K562 (cell line): ENCODE data around the gene TIMP2. TPM values are rescaled to one million over a fixed set of nuclear protein-coding genes. Genes with fewer than 3 reads are reported as not detected.

Source experiments
- ATAC-seq: fragments of 200-7000 bp; cut with Tn5 transposase; 3 replicates; pipeline ENCODE4 v1.9.1; 2020; ENCODE audit warnings: moderate library complexity
- BruUV-seq: library from RNA; stranded (reverse); fragments of 400-500 nt; replicated peaks from 2 replicates; lab custom pipeline; 2021; lab: Mats Ljungman, UMichigan
- CTCF ChIA-PET: fragments of 300-600 bp; formaldehyde crosslinking; extraction: SDS; loops from one replicate; lab custom pipeline; 2021; ENCODE audit warnings: low intra/inter-chr PET ratio; lab: Yijun Ruan, JAX
- POLR2A ChIA-PET: fragments of 300-600, 350-650 bp; sonication (Branson Sonifier 250); formaldehyde crosslinking; extraction: SDS; loops from one replicate; lab custom pipeline; 2021; ENCODE audit warnings: antibody characterized with exemption, inconsistent platforms; lab: Yijun Ruan, JAX
- DNase-seq, 4 experiments: peaks; one replicate each; pipeline versions ENCODE4 v3.0.0 to v3.0.0-alpha.2; 2011 to 2018; ENCODE audit warnings: low spot score in 3 of 4, mixed read lengths in 3 of 4; ENCODE audit errors: extremely low read depth in 1 of 4
- FAIRE-seq: peaks from 2 replicates; lab custom pipeline; 2011; peaks lifted over from hg19 to GRCh38; lab: Jason Lieb, UNC
- H2AFZ ChIP-seq: 2 replicates; pipeline ENCODE4 v1.6.0; 2011; ENCODE audit warnings: low read depth, low read length, control low read depth, inconsistent platforms
- H3K27ac ChIP-seq: fragments of 200-600 bp; 3 replicates; pipeline ENCODE4 v1.8.0; 2011; ENCODE audit warnings: low read depth, mild to moderate bottlenecking, control low read depth, inconsistent platforms, low read length, moderate library complexity, mixed read lengths; ENCODE audit errors: extremely low read depth
- H3K27me3 ChIP-seq, 2 experiments: fragments of 300-600 bp in 1 of 2; 2 replicates in 1 of 2; 3 replicates in 1 of 2; pipeline versions ENCODE4 v1.6.0 to v1.8.0; 2011; ENCODE audit warnings: inconsistent platforms in 2 of 2, low read length in 2 of 2, mild to moderate bottlenecking in 1 of 2, mixed read lengths in 1 of 2, moderate library complexity in 1 of 2; ENCODE audit not compliant: control insufficient read depth in 2 of 2, insufficient read depth in 2 of 2
- H3K36me3 ChIP-seq: fragments of 300-600 bp; 3 replicates; pipeline ENCODE4 v1.8.0; 2011; ENCODE audit warnings: mild to moderate bottlenecking, low read length, inconsistent platforms; ENCODE audit not compliant: control insufficient read depth, insufficient read depth
- H3K4me1 ChIP-seq, 2 experiments: fragments of 200-600 bp in 1 of 2; replicated peaks in 1 of 2; 2 replicates in 1 of 2; 3 replicates in 1 of 2; pipeline versions ENCODE4 v1.5.1 to v1.8.0; 2011; ENCODE audit warnings: inconsistent platforms in 2 of 2, low read length in 2 of 2, mild to moderate bottlenecking in 1 of 2, mixed read lengths in 1 of 2, moderate library complexity in 1 of 2; ENCODE audit not compliant: control insufficient read depth in 2 of 2, insufficient read depth in 2 of 2
- H3K4me2 ChIP-seq: 2 replicates; pipeline ENCODE4 v1.6.1; 2011; ENCODE audit warnings: low read length, control low read depth, inconsistent platforms, mixed read lengths; ENCODE audit not compliant: insufficient read depth
- H3K4me3 ChIP-seq: fragments of 200-600 bp; sonication (generic), shearing (Covaris generic); 2 replicates; pipeline ENCODE4 v1.5.1; 2016; ENCODE audit warnings: control low read depth, inconsistent platforms
- H3K79me2 ChIP-seq: fragments of 200-600 bp; 3 replicates; pipeline ENCODE4 v1.8.0; 2011; ENCODE audit warnings: low read length, inconsistent platforms; ENCODE audit not compliant: control insufficient read depth, insufficient read depth
- H3K9ac ChIP-seq, 2 experiments: 2 replicates each; pipeline versions ENCODE4 v1.6.0 to v1.6.1; 2011; ENCODE audit warnings: low read depth in 2 of 2, low read length in 2 of 2, control low read depth in 1 of 2, inconsistent platforms in 1 of 2, mild to moderate bottlenecking in 1 of 2, mixed read lengths in 1 of 2; ENCODE audit not compliant: insufficient read depth in 1 of 2
- H3K9me1 ChIP-seq: one replicate; pipeline ENCODE4 v1.6.0; 2011; ENCODE audit warnings: inconsistent platforms, mild to moderate bottlenecking, low read length, moderate library complexity; ENCODE audit not compliant: control insufficient read depth, insufficient read depth
- H3K9me3 ChIP-seq: replicated peaks from 2 replicates; pipeline ENCODE4 v1.5.1; 2011; ENCODE audit warnings: low read depth, low read length, inconsistent platforms; ENCODE audit not compliant: control insufficient read depth, insufficient read depth
- H4K20me1 ChIP-seq: replicated peaks from 2 replicates; pipeline ENCODE4 v1.6.1; 2011; ENCODE audit warnings: low read length, inconsistent platforms, mixed read lengths; ENCODE audit not compliant: control insufficient read depth, insufficient read depth
- BMI1 ChIP-seq: fragments of 150-350 bp; IDR thresholded peaks from 2 replicates; pipeline ENCODE4 v1.6.1; 2014; ENCODE audit warnings: low read length
- CTCF ChIP-seq, 3 experiments: IDR thresholded peaks in 2 of 3; conservative IDR thresholded peaks in 1 of 3; 2 replicates each; pipeline ENCODE4 v1.5.1; 2011 to 2012; ENCODE audit warnings: low read length in 3 of 3, mild to moderate bottlenecking in 3 of 3, control low read depth in 2 of 3, improper control_type of control experiment in 1 of 3, inconsistent platforms in 1 of 3, low read depth in 1 of 3, mixed read lengths in 1 of 3, moderate library complexity in 1 of 3; ENCODE audit not compliant: insufficient read depth in 2 of 3
- ILF3 ChIP-seq: fragments of 450-650 bp; IDR thresholded peaks from 2 replicates; pipeline ENCODE4 v1.6.1; 2018; ENCODE audit warnings: antibody characterized with exemption, mild to moderate bottlenecking, moderate library complexity, borderline replicate concordance
- MED1 ChIP-seq: sonication (generic); formaldehyde crosslinking; IDR thresholded peaks from 2 replicates; pipeline ENCODE4 v1.8.1; 2023; ENCODE audit warnings: missing genetic modification reagents, borderline replicate concordance
- RAD21 ChIP-seq, 2 experiments: fragments of 250-450 bp in 1 of 2; fragments of 450-650 bp in 1 of 2; sonication (Bioruptor Pico) in 1 of 2; formaldehyde crosslinking in 1 of 2; IDR thresholded peaks in 1 of 2; conservative IDR thresholded peaks in 1 of 2; 2 replicates each; pipeline versions ENCODE4 v1.4.0 to v1.8.0; 2020 to 2022; ENCODE audit warnings: mild to moderate bottlenecking in 2 of 2, moderate library complexity in 1 of 2
- SIN3B ChIP-seq: fragments of 450-650 bp; IDR thresholded peaks from 2 replicates; pipeline ENCODE4 v1.6.1; 2017; ENCODE audit warnings: low read depth, mild to moderate bottlenecking, moderate library complexity
- YY1 ChIP-seq, 3 experiments: IDR thresholded peaks; 2 replicates each; pipeline ENCODE4 v1.6.1; 2011; ENCODE audit warnings: low read length in 2 of 3, mild to moderate bottlenecking in 2 of 3, moderate library complexity in 2 of 3, borderline replicate concordance in 1 of 3, control low read depth in 1 of 3, low read depth in 1 of 3; ENCODE audit not compliant: insufficient read depth in 3 of 3, insufficient replicate concordance in 2 of 3, control insufficient read depth in 1 of 3, insufficient read length in 1 of 3; ENCODE audit errors: extremely low read depth in 1 of 3
- ZBTB1 ChIP-seq: sonication (generic); formaldehyde crosslinking; IDR thresholded peaks from 2 replicates; pipeline ENCODE4 v1.8.1; 2023; ENCODE audit warnings: missing genetic modification reagents, low read depth, mild to moderate bottlenecking, borderline replicate concordance
- ZBTB43 ChIP-seq: sonication (generic); formaldehyde crosslinking; IDR thresholded peaks from 2 replicates; pipeline ENCODE4 v1.8.0; 2023; ENCODE audit warnings: mild to moderate bottlenecking, missing genetic modification reagents
- ZNF23 ChIP-seq: fragments of 250-450 bp; sonication (Bioruptor Pico); IDR thresholded peaks from 2 replicates; pipeline ENCODE4 v1.4.0; 2020; ENCODE audit warnings: mild to moderate bottlenecking
- WGBS: fragments of 100-300 bp; shearing (Covaris generic); methylation state at CpG from one replicate; pipeline ENCODE4 v1.1.6; 2016; ENCODE audit warnings: low coverage, mixed read lengths; ENCODE audit not compliant: insufficient coverage; ENCODE audit errors: missing lambda C conversion rate; 5-methylcytosine and 5-hydroxymethylcytosine counted together
- in situ Hi-C: fragments of 300-500 bp; cut with MboI; formaldehyde crosslinking; loops from 4 replicates; pipeline ENCODE4 v1.15.0; 2018; ENCODE audit warnings: inconsistent platforms, mixed read lengths
- intact Hi-C: fragments of 100-400 bp; cut with micrococcal nuclease; formaldehyde crosslinking; loops from 2 replicates; pipeline ENCODE4 v1.14.2; 2022
- polyA plus RNA-seq, 8 experiments: library from polyadenylated mRNA; depleted of rRNA in 4 of 8; stranded (reverse) in 5 of 8; unstranded in 3 of 8; fragments of >200 nt; fragmentation: Nextera tagmentation in 2 of 8; fragmentation: Illumina TruSeq in 1 of 8; extraction: Ambion mirVana in 2 of 8; extraction: Trizol in 1 of 8; gene quantifications; 2 replicates each; pipeline versions ENCODE4 v1.2.1 to v1.2.3, GENCODE V29; 2011 to 2014; ENCODE audit warnings: inconsistent platforms in 1 of 8, missing spikeins in 1 of 8
- total RNA-seq, 7 experiments: library from RNA; depleted of rRNA in 6 of 7; stranded (reverse); fragments of >200 nt in 6 of 7; fragmentation: Illumina TruSeq in 2 of 7; extraction: Trizol in 2 of 7; gene quantifications; 2 replicates each; pipeline versions ENCODE4 v1.2.1 to v1.2.3, GENCODE V29; 2011 to 2021; ENCODE audit warnings: low replicate concordance in 1 of 7
- TF ChIP-seq, protein P1 (sequence below): fragments of 450-650 bp; formaldehyde crosslinking; IDR thresholded peaks from 2 replicates; pipeline ENCODE4 v1.4.0; 2022; ENCODE audit warnings: missing genetic modification characterization

The TIMP2 gene
- total and polyA plus RNA-seq, 9 of the 15 experiments (the other 6 are each of a cell fraction or from before 2014, with no cell fraction given): 0.55 TPM; not detected in 8

DNA sequence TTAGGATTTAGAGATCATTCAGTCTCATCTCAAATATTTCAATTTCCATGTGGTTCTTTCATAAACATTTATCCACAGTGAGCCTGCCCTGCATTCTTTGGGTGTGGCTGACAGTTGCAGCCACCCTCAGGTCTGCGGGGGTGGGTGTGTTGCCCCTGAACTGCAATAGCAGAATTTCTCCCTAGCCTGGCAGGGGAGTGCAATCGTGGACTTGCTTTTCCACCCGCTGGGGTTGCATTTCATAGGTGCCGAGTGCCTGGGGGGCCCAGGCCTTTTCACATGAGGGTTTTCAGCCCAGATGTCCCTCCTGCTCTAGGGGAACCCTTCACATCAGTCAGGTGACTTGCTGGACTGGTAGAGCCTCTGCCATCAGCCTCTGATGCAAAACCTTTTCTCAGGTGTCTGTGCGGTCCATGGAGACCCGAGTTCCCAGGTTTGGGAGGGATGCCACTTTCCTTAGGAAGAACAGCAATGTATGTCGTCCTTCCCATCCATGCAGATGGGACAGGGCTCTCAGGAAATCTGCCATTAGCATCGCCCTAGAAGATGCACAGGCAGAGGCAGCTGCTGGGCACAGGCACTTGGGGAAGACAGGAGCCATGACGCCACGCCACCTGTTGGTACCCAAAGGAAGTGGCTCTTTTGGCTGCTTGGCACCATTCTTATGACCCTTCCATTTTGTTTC is 82.2 kb downstream of the TIMP2 start:
- Histone ChIP-seq H3K9me3 (no peaks in the 10 kb centered on the region), H3K79me2 (peaks cover 25% of the 10 kb centered on the region), H3K27ac (no peak overlapping the region), H3K4me2 (no peak overlapping the region), H4K20me1 (peaks cover 11% of the 10 kb centered on the region; the same call in 1 of the 2 replicates), H3K4me1 (peaks cover 17 to 31% of the 10 kb centered on the region in 2 experiments), H3K9ac (0 out of 4 replicates have a peak overlapping the region, but pooled peaks of 1 of the 2 experiments have one; percentile 55), H3K9me1 (peaks cover 4% of the 10 kb centered on the region), H3K27me3 (no peaks in the 10 kb centered on the region), H2AFZ (no peak overlapping the region), H3K36me3 (peaks cover 6% of the 10 kb centered on the region), H3K4me3 (no peak overlapping the region)
- WGBS: 47% methylated on average over 8 of the region's 10 CpGs
- CTCF ChIA-PET: no interaction called here
- 0 out of 4 replicates have a peak, but pooled peaks of 1 of the 2 experiments have one; percentile 5 for TF ChIP-seq RAD21 (CRISPR knock-in tag; conservative IDR thresholded peaks at IDR 0.05 in 1 of 2, IDR thresholded peaks at IDR 0.05 in 1 of 2)
- TF ChIP-seq CTCF (IDR thresholded peaks at IDR 0.05 in 2 of 3, conservative IDR thresholded peaks at IDR 0.05 in 1 of 3; ENCODE audit: insufficient read depth in 2 of 3, low read depth in 1 of 3, low read length in 3 of 3): peak; percentile 45 to 64 (median 51); a peak in 5 of 6 replicates
- peak in 1 of 3 experiments; percentile 23 for TF ChIP-seq YY1 (IDR thresholded peaks at IDR 0.05; ENCODE audit: borderline replicate concordance in 1 of 3, control insufficient read depth in 1 of 3, extremely low read depth in 1 of 3, insufficient read depth in 3 of 3, insufficient read length in 1 of 3, insufficient replicate concordance in 2 of 3, low read depth in 1 of 3, low read length in 2 of 3)
- TF ChIP-seq SIN3B: no peak
- TF ChIP-seq BMI1: no peak
- TF ChIP-seq ZNF23: no peak
- no peak for TF ChIP-seq MED1 (CRISPR knock-in tag)
- no peak for TF ChIP-seq ILF3
- TF ChIP-seq ZBTB43: no peak
- no peak for TF ChIP-seq ZBTB1 (CRISPR knock-in tag)
- TF ChIP-seq, protein P1, sequence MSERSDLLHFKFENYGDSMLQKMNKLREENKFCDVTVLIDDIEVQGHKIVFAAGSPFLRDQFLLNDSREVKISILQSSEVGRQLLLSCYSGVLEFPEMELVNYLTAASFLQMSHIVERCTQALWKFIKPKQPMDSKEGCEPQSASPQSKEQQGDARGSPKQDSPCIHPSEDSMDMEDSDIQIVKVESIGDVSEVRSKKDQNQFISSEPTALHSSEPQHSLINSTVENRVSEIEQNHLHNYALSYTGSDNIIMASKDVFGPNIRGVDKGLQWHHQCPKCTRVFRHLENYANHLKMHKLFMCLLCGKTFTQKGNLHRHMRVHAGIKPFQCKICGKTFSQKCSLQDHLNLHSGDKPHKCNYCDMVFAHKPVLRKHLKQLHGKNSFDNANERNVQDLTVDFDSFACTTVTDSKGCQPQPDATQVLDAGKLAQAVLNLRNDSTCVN (CRISPR knock-in tag): no peak
- in situ Hi-C loops: no loop called here
- no peak for FAIRE-seq
- no TSS peak for BruUV-seq
- POLR2A ChIA-PET: interaction anchor here (0.6 to 2.0 kb wide), 4 partner anchors 10 to 168 kb away, joined by 4 to 9 read pairs (median 5); no protein-coding TSS in a partner anchor
- peak in 2 of 4 experiments; percentile 7 to 32 for DNase-seq
- ATAC-seq: no peak
- intact Hi-C loops: no loop called here
